C4-2B (cell line): ENCODE results near the gene TMX3.

Experiments
- ZFX ChIP-seq: fragments of 450-650 bp; IDR thresholded peaks from 2 replicates; pipeline ENCODE4 v1.6.1; 2017
- TF ChIP-seq, protein P1 (sequence below): fragments of 450-650 bp; conservative IDR thresholded peaks from 2 replicates; pipeline ENCODE4 v1.5.1; 2017; ENCODE audit warnings: mild to moderate bottlenecking

DNA sequence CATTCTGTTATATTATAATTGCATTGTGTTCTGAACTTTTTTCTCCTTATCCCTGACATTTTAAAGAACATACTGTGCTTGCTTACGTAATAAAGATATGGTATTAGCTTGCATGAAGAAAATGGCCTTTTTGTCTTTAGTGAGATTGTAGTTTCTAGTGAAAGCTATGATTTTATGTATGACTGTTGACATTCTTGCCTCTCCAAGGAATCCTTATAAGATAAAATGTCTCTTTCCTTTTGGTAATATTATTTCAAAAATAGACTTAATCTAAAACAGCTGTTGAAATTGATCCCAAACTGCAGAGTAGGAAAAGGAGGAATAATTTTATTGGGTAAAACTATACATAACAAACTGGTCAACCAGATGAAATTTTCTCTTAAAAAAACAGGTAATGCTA is 42.2 kb upstream of the TMX3 start:
- TF ChIP-seq, protein P1, sequence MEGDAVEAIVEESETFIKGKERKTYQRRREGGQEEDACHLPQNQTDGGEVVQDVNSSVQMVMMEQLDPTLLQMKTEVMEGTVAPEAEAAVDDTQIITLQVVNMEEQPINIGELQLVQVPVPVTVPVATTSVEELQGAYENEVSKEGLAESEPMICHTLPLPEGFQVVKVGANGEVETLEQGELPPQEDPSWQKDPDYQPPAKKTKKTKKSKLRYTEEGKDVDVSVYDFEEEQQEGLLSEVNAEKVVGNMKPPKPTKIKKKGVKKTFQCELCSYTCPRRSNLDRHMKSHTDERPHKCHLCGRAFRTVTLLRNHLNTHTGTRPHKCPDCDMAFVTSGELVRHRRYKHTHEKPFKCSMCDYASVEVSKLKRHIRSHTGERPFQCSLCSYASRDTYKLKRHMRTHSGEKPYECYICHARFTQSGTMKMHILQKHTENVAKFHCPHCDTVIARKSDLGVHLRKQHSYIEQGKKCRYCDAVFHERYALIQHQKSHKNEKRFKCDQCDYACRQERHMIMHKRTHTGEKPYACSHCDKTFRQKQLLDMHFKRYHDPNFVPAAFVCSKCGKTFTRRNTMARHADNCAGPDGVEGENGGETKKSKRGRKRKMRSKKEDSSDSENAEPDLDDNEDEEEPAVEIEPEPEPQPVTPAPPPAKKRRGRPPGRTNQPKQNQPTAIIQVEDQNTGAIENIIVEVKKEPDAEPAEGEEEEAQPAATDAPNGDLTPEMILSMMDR, result no peak
- TF ChIP-seq ZFX, result no peak
